Hepatocyte (in vitro differentiated cells): Measurements from ENCODE around the gene HPS6. TPM values are rescaled to one million over a fixed set of nuclear protein-coding genes. Genes with fewer than 3 reads are reported as not detected.

Experiments used
- DNase-seq: peaks from one replicate; pipeline ENCODE4 v3.0.0-alpha.2; 2016; ENCODE audit warnings: low spot score
- H2AFZ ChIP-seq: fragments of 200-600 bp; sonication (generic); 2 replicates; pipeline ENCODE4 v1.6.0; 2016; ENCODE audit warnings: antibody characterized with exemption, mild to moderate bottlenecking
- H3K27ac ChIP-seq: fragments of 200-600 bp; sonication (generic); 2 replicates; pipeline ENCODE4 v1.5.1; 2016; ENCODE audit warnings: mild to moderate bottlenecking
- H3K27me3 ChIP-seq: fragments of 200-600 bp; sonication (generic); 2 replicates; pipeline ENCODE4 v1.6.1; 2016
- H3K36me3 ChIP-seq: fragments of 200-600 bp; sonication (generic); replicated peaks from 2 replicates; pipeline ENCODE4 v1.5.1; 2016; ENCODE audit warnings: low read depth; ENCODE audit not compliant: insufficient read depth
- H3K4me1 ChIP-seq: fragments of 200-600 bp; sonication (generic); 2 replicates; pipeline ENCODE4 v1.5.1; 2016; ENCODE audit warnings: mild to moderate bottlenecking, moderate library complexity; ENCODE audit not compliant: insufficient read depth
- H3K4me2 ChIP-seq: fragments of 200-600 bp; sonication (generic); 2 replicates; pipeline ENCODE4 v1.6.0; 2016
- H3K4me3 ChIP-seq: fragments of 200-600 bp; sonication (generic); 2 replicates; pipeline ENCODE4 v1.5.1; 2016; ENCODE audit warnings: mild to moderate bottlenecking
- H3K79me2 ChIP-seq: fragments of 200-600 bp; sonication (generic); 2 replicates; pipeline ENCODE4 v1.6.0; 2017; ENCODE audit warnings: mild to moderate bottlenecking
- H3K9me2 ChIP-seq: fragments of 200-600 bp; sonication (generic); replicated peaks from 2 replicates; pipeline ENCODE4 v1.6.0; 2017; ENCODE audit warnings: mild to moderate bottlenecking; ENCODE audit not compliant: insufficient read depth
- H3K9me3 ChIP-seq: fragments of 200-600 bp; sonication (generic); 2 replicates; pipeline ENCODE4 v1.5.1; 2016; ENCODE audit warnings: low read depth, mild to moderate bottlenecking
- H4K20me1 ChIP-seq: fragments of 200-600 bp; sonication (generic); 2 replicates; pipeline ENCODE4 v1.6.0; 2016; ENCODE audit warnings: mild to moderate bottlenecking; ENCODE audit not compliant: insufficient read depth, poor library complexity, severe bottlenecking
- CTCF ChIP-seq: fragments of 200-600 bp; sonication (generic); IDR thresholded peaks from 2 replicates; pipeline ENCODE4 v1.5.1; 2016; ENCODE audit warnings: antibody characterized with exemption, mild to moderate bottlenecking; ENCODE audit not compliant: poor library complexity
- EZH2 ChIP-seq: fragments of 200-600 bp; sonication (generic); IDR thresholded peaks from 2 replicates; pipeline ENCODE4 v1.6.1; 2016; ENCODE audit warnings: antibody characterized with exemption, mild to moderate bottlenecking, borderline replicate concordance
- EZH2phosphoT487 ChIP-seq: fragments of 200-600 bp; sonication (generic); IDR thresholded peaks from one replicate; pipeline ENCODE4 v1.6.1; 2018; ENCODE audit warnings: antibody characterized with exemption, mild to moderate bottlenecking, low read depth, moderate library complexity; ENCODE audit not compliant: unreplicated experiment, severe bottlenecking
- WGBS: methylation state at CpG from one replicate; pipeline ENCODE4 v1.1.6; 2016; ENCODE audit warnings: low lambda C conversion rate; ENCODE audit errors: missing lambda C conversion rate; 5-methylcytosine and 5-hydroxymethylcytosine counted together
- polyA plus RNA-seq: library from polyadenylated mRNA; unstranded; fragments of >200 nt; fragmentation: Nextera tagmentation; extraction: Ambion mirVana; gene quantifications from 2 replicates; pipeline ENCODE4 v1.2.1, GENCODE V29; 2016
- total RNA-seq: library from RNA; depleted of rRNA; stranded (reverse); fragments of >200 nt; gene quantifications from 2 replicates; pipeline ENCODE4 v1.2.3, GENCODE V29; 2014

The HPS6 gene
- total and polyA plus RNA-seq, 2 experiments from 2014 or later: 22.4 to 25.2 TPM

DNA sequence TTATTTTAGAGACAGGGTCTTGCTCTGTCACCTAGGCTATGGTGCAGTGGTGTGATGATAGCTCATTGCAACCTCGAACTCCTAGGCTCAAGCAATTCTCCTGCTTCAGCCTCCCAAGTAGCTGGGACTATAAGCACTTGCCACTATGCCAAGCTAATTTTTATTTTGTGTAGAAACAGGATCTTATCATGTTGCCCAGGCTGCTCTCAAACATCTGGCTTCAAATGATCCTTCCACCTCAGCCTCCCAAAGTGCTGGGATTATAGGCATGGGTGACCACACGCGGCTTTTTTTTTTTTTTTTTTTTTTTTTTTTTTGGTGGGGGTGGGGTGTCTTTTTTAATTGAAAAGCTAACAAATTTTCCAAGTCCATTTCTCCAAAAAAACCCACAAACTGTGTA, 18.4 kb downstream of the HPS6 start:
- Histone ChIP-seq H3K4me3 (no peak overlapping the region), H3K9me3 (no peaks in the 10 kb centered on the region), H3K4me1 (no peaks in the 10 kb centered on the region), H3K4me2 (no peak overlapping the region), H3K79me2 (no peaks in the 10 kb centered on the region), H3K36me3 (no peaks in the 10 kb centered on the region), H3K27me3 (no peaks in the 10 kb centered on the region), H3K27ac (no peak overlapping the region), H2AFZ (no peak overlapping the region), H3K9me2 (no peaks in the 10 kb centered on the region), H4K20me1 (no peaks in the 10 kb centered on the region)
- DNase-seq: no peak
- no peak for TF ChIP-seq EZH2
- TF ChIP-seq EZH2phosphoT487: no peak
- TF ChIP-seq CTCF: no peak
- WGBS: 96% methylated on average over 3 of the region's 3 CpGs

GRCh38 chr10:102085336-102085735, 20.2 kb downstream of the HPS6 start:
- H4K20me1 ChIP-seq: no peaks in the 10 kb centered on the region
- TF ChIP-seq CTCF (no peak), EZH2phosphoT487 (no peak), EZH2 (no peak)
- H3K9me3 ChIP-seq: no peaks in the 10 kb centered on the region
- no peaks in the 10 kb centered on the region for H3K9me2 ChIP-seq
- H3K27me3 ChIP-seq: no peaks in the 10 kb centered on the region
- H3K4me1 ChIP-seq: no peaks in the 10 kb centered on the region
- H3K27ac ChIP-seq: no peak overlapping the region
- no peak overlapping the region for H2AFZ ChIP-seq
- no peaks in the 10 kb centered on the region for H3K36me3 ChIP-seq
- WGBS: 91% methylated on average over 3 of the region's 3 CpGs
- no peak overlapping the region for H3K4me3 ChIP-seq
- DNase-seq: no peak
- H3K79me2 ChIP-seq: no peaks in the 10 kb centered on the region
- H3K4me2 ChIP-seq: no peak overlapping the region

DNA sequence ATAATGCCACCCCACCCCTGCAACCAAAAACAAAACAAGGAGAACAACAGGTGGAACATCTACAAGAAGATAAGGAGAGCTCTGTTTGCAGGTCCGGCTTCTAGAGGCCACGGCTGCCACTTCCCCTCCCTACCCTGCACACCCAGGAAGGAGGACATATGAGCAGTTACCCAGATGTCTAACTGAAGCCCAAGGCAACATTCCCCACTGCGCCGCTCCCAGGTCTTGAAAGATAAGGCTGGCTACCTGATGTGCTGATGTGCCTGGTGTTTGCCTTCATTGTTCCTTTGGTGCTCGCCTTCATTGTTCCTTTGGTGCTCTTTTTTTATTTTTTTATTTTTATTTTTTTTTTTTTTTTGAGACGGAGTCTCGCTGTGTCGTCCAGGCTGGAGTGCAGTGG, 21.0 kb downstream of the HPS6 start:
- H4K20me1 ChIP-seq: no peaks in the 10 kb centered on the region
- no peak overlapping the region for H2AFZ ChIP-seq
- no peaks in the 10 kb centered on the region for H3K79me2 ChIP-seq
- H3K4me2 ChIP-seq: no peak overlapping the region
- H3K27me3 ChIP-seq: no peaks in the 10 kb centered on the region
- H3K27ac ChIP-seq: no peak overlapping the region
- WGBS: 97% methylated on average over 8 of the region's 8 CpGs
- DNase-seq: no peak
- H3K4me3 ChIP-seq: no peak overlapping the region
- H3K9me2 ChIP-seq: no peaks in the 10 kb centered on the region
- no peaks in the 10 kb centered on the region for H3K4me1 ChIP-seq
- H3K36me3 ChIP-seq: no peaks in the 10 kb centered on the region
- TF ChIP-seq CTCF (no peak), EZH2 (no peak), EZH2phosphoT487 (no peak)
- no peaks in the 10 kb centered on the region for H3K9me3 ChIP-seq

DNA sequence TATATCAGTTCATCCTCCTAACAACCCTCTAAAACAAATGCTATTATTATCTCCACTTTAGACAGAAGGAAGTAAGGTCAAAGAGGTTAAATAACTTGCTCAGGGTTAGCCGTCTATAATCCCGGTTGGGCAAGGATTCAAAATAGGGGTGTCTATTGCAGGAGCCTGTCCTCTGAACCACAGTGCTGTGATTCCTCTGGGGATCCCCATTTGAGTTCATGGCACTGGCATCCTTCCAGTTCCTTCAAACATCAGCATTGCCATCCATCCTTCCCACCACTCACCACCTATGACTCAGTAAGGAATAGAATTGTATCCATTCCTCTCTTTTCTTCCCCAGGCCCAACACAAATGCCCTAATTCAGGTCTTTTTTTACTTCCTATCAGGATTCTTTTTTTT, 25.6 kb downstream of the HPS6 start:
- Histone ChIP-seq H3K27ac (no peak overlapping the region), H3K4me1 (no peaks in the 10 kb centered on the region), H3K9me3 (no peaks in the 10 kb centered on the region), H4K20me1 (no peaks in the 10 kb centered on the region), H3K4me3 (no peak overlapping the region), H3K4me2 (no peak overlapping the region), H3K9me2 (no peaks in the 10 kb centered on the region), H3K79me2 (no peaks in the 10 kb centered on the region), H3K36me3 (no peaks in the 10 kb centered on the region), H2AFZ (no peak overlapping the region), H3K27me3 (no peaks in the 10 kb centered on the region)
- DNase-seq: no peak
- WGBS: 70% methylated on average over 2 of the region's 2 CpGs
- TF ChIP-seq CTCF (no peak), EZH2 (no peak), EZH2phosphoT487 (no peak)
